Activated CD8-positive, alpha-beta memory T cell treated with anti-CD3 and anti-CD28 coated beads for 36 hours (primary cell): Measurements from ENCODE around the gene MYRIP. TPM values are rescaled to one million over a fixed set of nuclear protein-coding genes. Genes with fewer than 3 reads are reported as not detected.
"Not testable (repeated sequence)": the region's sequence is repeated elsewhere in the genome, so short reads cannot be mapped to it uniquely, and the experiment has no call there.

Source experiments
- CTCF ChIA-PET: fragments of 350-600 bp; sonication (Branson Sonifier 250); formaldehyde crosslinking; loops from one replicate; lab custom pipeline; 2021; ENCODE audit warnings: antibody characterized with exemption; lab: Charles Lee
- POLR2A ChIA-PET: fragments of 350-600 bp; sonication (Branson Sonifier 250); formaldehyde crosslinking; loops from one replicate; lab custom pipeline; 2021; ENCODE audit warnings: antibody characterized with exemption; lab: Charles Lee
- total RNA-seq, 2 experiments: library from RNA; stranded (reverse); gene quantifications; one replicate each; pipeline ENCODE4 v1.2.3, GENCODE V29; 2021

Gene MYRIP
- total RNA-seq, 2 experiments from 2014 or later = not detected

GRCh38 chr3:40016391-40016790 is 207.0 kb downstream of the MYRIP start:
- CTCF ChIA-PET = no interaction called here

GRCh38 chr3:40018369-40018768 is 209.0 kb downstream of the MYRIP start:
- ChIA-PET POLR2A (no interaction called here), CTCF (no interaction called here)

More at GRCh38 chr3:40016391-40016790, 207.0 kb downstream of the MYRIP start:
- POLR2A ChIA-PET = no interaction called here

- CTCF ChIA-PET = no interaction called here
- POLR2A ChIA-PET = no interaction called here
These were observed 210.0 kb downstream of the MYRIP start for GRCh38 chr3:40019376-40019775.

GRCh38 chr3:40020689-40021088 is 211.3 kb downstream of the MYRIP start:
- ChIA-PET POLR2A (no interaction called here), CTCF (no interaction called here)

GRCh38 chr3:40021338-40021737 is 211.9 kb downstream of the MYRIP start:
- ChIA-PET CTCF (no interaction called here), POLR2A (no interaction called here)

GRCh38 chr3:40022297-40022827 is 213.0 kb downstream of the MYRIP start:
- CTCF ChIA-PET = no interaction called here
- POLR2A ChIA-PET = no interaction called here

- POLR2A ChIA-PET = no interaction called here
- CTCF ChIA-PET = no interaction called here
These were observed 215.1 kb downstream of the MYRIP start for GRCh38 chr3:40024526-40024925.

GRCh38 chr3:40025892-40026291 is 216.5 kb downstream of the MYRIP start:
- CTCF ChIA-PET, POLR2A ChIA-PET: not testable (repeated sequence)

GRCh38 chr3:40035177-40035576 is 225.8 kb downstream of the MYRIP start:
- POLR2A ChIA-PET = no interaction called here

GRCh38 chr3:40037582-40037981 is 228.2 kb downstream of the MYRIP start:
- POLR2A ChIA-PET = no interaction called here
- CTCF ChIA-PET = no interaction called here

More at GRCh38 chr3:40035177-40035576, 225.8 kb downstream of the MYRIP start:
- CTCF ChIA-PET = no interaction called here

- CTCF ChIA-PET = no interaction called here
- POLR2A ChIA-PET = no interaction called here
These were observed 233.5 kb downstream of the MYRIP start for GRCh38 chr3:40042752-40043443.

GRCh38 chr3:40043444-40043755 is 234.0 kb downstream of the MYRIP start:
- POLR2A ChIA-PET = no interaction called here
- CTCF ChIA-PET = no interaction called here

GRCh38 chr3:40044487-40044886 is 235.1 kb downstream of the MYRIP start:
- ChIA-PET POLR2A (no interaction called here), CTCF (no interaction called here)

- CTCF ChIA-PET = no interaction called here
These were observed 235.6 kb downstream of the MYRIP start for GRCh38 chr3:40045051-40045450.

GRCh38 chr3:40046149-40046548 is 236.7 kb downstream of the MYRIP start:
- ChIA-PET CTCF (no interaction called here), POLR2A (no interaction called here)

More at GRCh38 chr3:40045051-40045450, 235.6 kb downstream of the MYRIP start:
- POLR2A ChIA-PET = no interaction called here

- POLR2A ChIA-PET = no interaction called here
- CTCF ChIA-PET = no interaction called here
These were observed 238.0 kb downstream of the MYRIP start for GRCh38 chr3:40047406-40047805.

GRCh38 chr3:40053663-40054062 is 244.3 kb downstream of the MYRIP start:
- CTCF ChIA-PET = no interaction called here
- POLR2A ChIA-PET = no interaction called here

GRCh38 chr3:40054568-40055222 is 245.3 kb downstream of the MYRIP start:
- POLR2A ChIA-PET = no interaction called here
- CTCF ChIA-PET = no interaction called here

- ChIA-PET POLR2A (no interaction called here), CTCF (no interaction called here)
These were observed 246.0 kb downstream of the MYRIP start for GRCh38 chr3:40055361-40055760.

- ChIA-PET POLR2A (no interaction called here), CTCF (no interaction called here)
These were observed 246.5 kb downstream of the MYRIP start for GRCh38 chr3:40055956-40056355.

- CTCF ChIA-PET = no interaction called here
These were observed 247.7 kb downstream of the MYRIP start for GRCh38 chr3:40057077-40057476.

More at GRCh38 chr3:40057077-40057476, 247.7 kb downstream of the MYRIP start:
- POLR2A ChIA-PET = no interaction called here
